HT-29 (cell line): ENCODE results near the gene FAM13A. TPM values are rescaled to one million over a fixed set of nuclear protein-coding genes. Genes with fewer than 3 reads are reported as not detected.
"Not testable (repeated sequence)": the region's sequence is repeated elsewhere in the genome, so short reads cannot be mapped to it uniquely, and the experiment has no call there.

Experiments
- DNase-seq: peaks from one replicate; pipeline ENCODE4 v3.0.0-alpha.2; 2015; ENCODE audit warnings: low spot score
- total RNA-seq: library from RNA; depleted of rRNA; stranded (reverse); fragments of >200 nt; shearing (Covaris generic); gene quantifications from 2 replicates; pipeline ENCODE4 v1.2.3, GENCODE V29; 2014

FAM13A gene
- total RNA-seq, 1 experiment from 2014 or later: 6.6 TPM

- DNase-seq: no peak
Observed at GRCh38 chr4:89000382-89000781, 56.6 kb downstream of the FAM13A start.

- DNase-seq: no peak
Observed at GRCh38 chr4:88999392-88999930, 57.5 kb downstream of the FAM13A start.

- DNase-seq: no peak
Observed at GRCh38 chr4:88998891-88999290, 58.1 kb downstream of the FAM13A start.

- no peak for DNase-seq
Observed at GRCh38 chr4:88998001-88998400, 59.0 kb downstream of the FAM13A start.

DNA sequence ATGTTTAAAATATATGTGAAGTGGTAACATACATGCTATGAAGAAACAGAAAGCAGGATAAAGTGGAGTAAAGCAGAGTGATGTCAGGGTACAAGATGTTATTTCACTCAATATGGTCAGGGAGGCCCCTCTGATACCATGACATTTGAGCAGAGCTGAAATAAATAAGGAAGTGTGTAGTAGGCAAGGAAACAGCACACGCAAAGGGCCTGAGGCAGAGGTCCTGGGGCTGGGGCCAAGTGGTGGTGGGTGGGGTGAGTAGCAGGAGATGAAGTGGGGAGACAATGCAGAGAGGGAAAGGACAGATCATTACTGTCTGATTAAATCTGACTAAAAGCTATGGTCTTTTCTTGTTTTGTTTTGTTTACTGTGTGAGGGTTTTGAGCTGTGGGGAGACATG, 61.1 kb downstream of the FAM13A start:
- no peak for DNase-seq

- DNase-seq: not testable (repeated sequence)
Observed at GRCh38 chr4:88995257-88995656, 61.7 kb downstream of the FAM13A start.

DNA sequence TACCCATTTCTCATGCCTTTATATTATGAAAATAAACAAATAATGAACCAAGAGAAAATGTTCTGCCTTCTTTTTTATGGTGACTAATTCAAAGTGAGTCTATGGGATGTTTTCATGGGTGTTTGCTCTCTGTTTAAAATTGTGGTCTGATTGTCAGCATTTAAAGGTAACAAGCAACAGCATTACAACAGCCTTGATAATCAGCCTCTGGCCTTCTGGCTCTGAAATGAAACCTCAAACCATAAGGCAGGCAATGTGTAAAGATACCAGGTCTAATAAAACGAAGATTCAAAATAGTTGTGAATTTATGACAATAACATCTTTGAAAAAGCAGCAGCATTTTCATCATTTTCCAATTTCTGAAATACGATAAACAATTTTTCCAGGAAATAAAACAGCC, 63.7 kb downstream of the FAM13A start:
- no peak for DNase-seq

GRCh38 chr4:88991746-88992145, 65.2 kb downstream of the FAM13A start:
- DNase-seq: peak; percentile 16

- no peak for DNase-seq
Observed at GRCh38 chr4:88989990-88990389, 67.0 kb downstream of the FAM13A start.

GRCh38 chr4:88985088-88985773, 71.8 kb downstream of the FAM13A start:
- no peak for DNase-seq

GRCh38 chr4:88982757-88983156, 74.2 kb downstream of the FAM13A start:
- DNase-seq: no peak

- DNase-seq: no peak
Observed at GRCh38 chr4:88981993-88982392, 75.0 kb downstream of the FAM13A start.

GRCh38 chr4:88981556-88981955, 75.4 kb downstream of the FAM13A start:
- DNase-seq: no peak

GRCh38 chr4:88979276-88979675, 77.7 kb downstream of the FAM13A start:
- DNase-seq: no peak

DNA sequence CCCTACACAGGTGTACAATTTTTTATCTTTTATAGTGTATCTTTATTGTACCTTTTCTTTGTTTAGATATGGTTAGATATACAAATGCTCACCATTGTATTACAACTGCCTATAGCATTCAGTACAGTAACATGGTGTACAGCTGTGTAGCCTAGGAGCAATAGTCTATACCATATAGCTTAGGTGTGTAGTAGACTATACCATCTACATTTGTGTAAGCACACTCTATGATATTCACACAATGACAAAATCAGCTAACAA, 80.3 kb downstream of the FAM13A start:
- no peak for DNase-seq

- peak; percentile 20 for DNase-seq
Observed at GRCh38 chr4:88975958-88976774, 80.8 kb downstream of the FAM13A start.

- DNase-seq: no peak
Observed at GRCh38 chr4:88971536-88971935, 85.4 kb downstream of the FAM13A start.

GRCh38 chr4:88969746-88970145, 87.2 kb downstream of the FAM13A start:
- no peak for DNase-seq

DNA sequence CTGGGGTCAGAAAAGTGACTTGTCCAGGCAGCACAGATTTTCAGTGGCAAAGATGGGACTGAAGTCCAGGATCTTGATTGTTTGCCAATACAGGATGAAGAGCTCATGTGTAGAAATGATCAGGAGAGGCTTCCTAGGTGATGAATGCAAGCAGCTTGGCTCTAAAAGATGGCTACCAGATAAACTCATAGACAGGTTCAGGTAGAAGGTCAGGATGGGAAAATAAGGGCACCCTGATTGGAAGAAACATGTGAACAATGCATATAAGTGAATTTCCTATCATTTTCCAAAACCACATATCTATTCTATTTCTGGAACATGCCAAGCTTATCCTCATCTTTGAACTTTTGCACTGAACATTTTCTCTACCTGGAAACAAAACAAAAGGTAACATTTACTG, 87.7 kb downstream of the FAM13A start:
- DNase-seq: no peak

- DNase-seq: peak; percentile 64
Observed at GRCh38 chr4:88967883-88968331, 89.1 kb downstream of the FAM13A start.

DNA sequence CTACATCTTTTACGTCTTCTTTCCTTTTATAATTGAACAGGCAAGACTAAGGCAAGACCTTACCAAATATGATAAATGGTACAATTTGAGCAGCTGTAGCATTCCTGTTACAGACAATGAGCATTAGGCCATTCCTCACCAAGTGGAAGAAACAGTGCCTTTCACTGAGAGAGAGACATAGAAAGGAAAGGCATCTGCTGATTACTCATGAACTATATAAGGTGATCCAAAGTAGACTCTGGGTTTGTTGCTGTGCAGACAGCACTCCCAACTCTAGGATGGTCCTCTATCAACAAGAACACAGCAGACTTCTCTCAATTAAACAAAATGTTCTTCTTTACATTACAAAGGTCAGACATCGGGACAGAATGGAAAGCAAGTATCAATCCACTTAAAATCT, 91.9 kb downstream of the FAM13A start:
- no peak for DNase-seq

GRCh38 chr4:88964450-88964849, 92.5 kb downstream of the FAM13A start:
- DNase-seq: no peak

DNA sequence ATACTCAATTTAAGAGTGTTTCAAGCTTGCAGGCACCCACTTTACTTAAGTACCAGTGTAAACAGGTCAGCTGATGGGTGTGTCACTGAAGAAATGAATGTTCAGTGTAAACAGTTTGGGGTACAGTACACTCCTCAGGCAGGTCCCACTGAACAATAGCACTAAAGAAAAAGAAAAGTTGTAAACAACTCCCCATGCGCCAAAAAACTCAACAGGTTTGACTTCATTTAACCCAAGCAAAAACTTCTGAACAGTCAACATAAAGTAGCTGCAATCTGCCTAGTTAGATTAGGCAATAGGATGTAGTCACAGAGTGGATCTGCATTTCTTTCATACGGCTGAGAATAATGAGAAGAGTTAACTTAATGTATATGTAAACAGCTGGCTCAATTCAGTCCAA, 93.2 kb downstream of the FAM13A start:
- no peak for DNase-seq
